HCT116 (cell line): ENCODE results near the gene ANKRD10. TPM values are rescaled to one million over a fixed set of nuclear protein-coding genes. Genes with fewer than 3 reads are reported as not detected.

Source experiments
- ATAC-seq: fragments of 200-7000 bp; cut with Tn5 transposase; 2 replicates; pipeline ENCODE4 v1.9.1; 2020; ENCODE audit warnings: mild to moderate bottlenecking, moderate library complexity
- BruUV-seq: library from RNA; stranded (reverse); fragments of 400-500 nt; replicated peaks from 2 replicates; lab custom pipeline; 2021; lab: Mats Ljungman, UMichigan
- CTCF ChIA-PET: fragments of 300-600 bp; sonication (Branson Sonifier 250); formaldehyde crosslinking; loops from one replicate; lab custom pipeline; 2021; ENCODE audit warnings: antibody characterized with exemption; lab: Charles Lee
- POLR2A ChIA-PET: fragments of 300-600, 350-600 bp; sonication (Branson Sonifier 250); formaldehyde crosslinking; loops from one replicate; lab custom pipeline; 2021; ENCODE audit warnings: antibody characterized with exemption; lab: Charles Lee
- RAD21 ChIA-PET, 2 experiments: fragments of 300-600 bp; sonication (Branson Sonifier 250); formaldehyde crosslinking; loops; one replicate each; lab custom pipeline; 2023; ENCODE audit warnings: low total read pairs in 2 of 2; ENCODE audit not compliant: uncharacterized antibody in 2 of 2, unreplicated experiment in 2 of 2, low non-redundant PET in 1 of 2; lab: Charles Lee
- DNase-seq: peaks from one replicate; pipeline ENCODE4 v3.0.0-alpha.2; 2010; ENCODE audit warnings: low read depth, low spot score
- H2AFZ ChIP-seq: fragments of 200-600 bp; shearing (Covaris generic), sonication (generic); 2 replicates; pipeline ENCODE4 v1.6.1; 2017; ENCODE audit warnings: low read depth, mixed run types, mixed read lengths, antibody characterized with exemption, low read length; ENCODE audit not compliant: poor library complexity, severe bottlenecking
- H3K27ac ChIP-seq: 2 replicates; pipeline ENCODE4 v1.5.1; 2012; ENCODE audit warnings: low read depth, low read length
- H3K27me3 ChIP-seq: fragments of 200-600 bp; sonication (generic); 2 replicates; pipeline ENCODE4 v1.6.1; 2016; ENCODE audit warnings: mixed run types, low read length, mixed read lengths; ENCODE audit not compliant: insufficient read depth
- H3K36me3 ChIP-seq, 2 experiments: fragments of 200-500 bp in 1 of 2; fragments of 200-600 bp in 1 of 2; sonication (Bioruptor generic) in 1 of 2; sonication (generic) in 1 of 2; 2 replicates each; pipeline versions ENCODE4 v1.5.1 to v1.6.1; 2014 to 2016; ENCODE audit warnings: low read length in 2 of 2, inconsistent platforms in 1 of 2, mixed read lengths in 1 of 2, mixed run types in 1 of 2; ENCODE audit not compliant: insufficient read depth in 2 of 2, control insufficient read depth in 1 of 2
- H3K4me1 ChIP-seq, 2 experiments: fragments of 200-600 bp in 1 of 2; sonication (generic) in 1 of 2; 2 replicates each; pipeline versions ENCODE4 v1.5.1 to v1.6.1; 2012 to 2017; ENCODE audit warnings: low read length in 2 of 2, inconsistent platforms in 1 of 2, mild to moderate bottlenecking in 1 of 2, mixed read lengths in 1 of 2, mixed run types in 1 of 2, moderate library complexity in 1 of 2; ENCODE audit not compliant: insufficient read depth in 2 of 2, control insufficient read depth in 1 of 2
- H3K4me2 ChIP-seq: fragments of 200-600 bp; sonication (generic); 2 replicates; pipeline ENCODE4 v1.6.1; 2017; ENCODE audit warnings: mixed run types, low read length, mixed read lengths
- H3K4me3 ChIP-seq, 2 experiments: fragments of 200-600 bp in 1 of 2; sonication (generic) in 1 of 2; replicated peaks in 1 of 2; 2 replicates each; pipeline ENCODE4 v1.5.1; 2011 to 2016; ENCODE audit warnings: low read length in 2 of 2, control low read depth in 1 of 2, low read depth in 1 of 2, mild to moderate bottlenecking in 1 of 2, mixed read lengths in 1 of 2, mixed run types in 1 of 2
- H3K79me2 ChIP-seq: fragments of 200-600 bp; sonication (generic); 2 replicates; pipeline ENCODE4 v1.6.1; 2017; ENCODE audit warnings: mild to moderate bottlenecking, mixed run types, low read length, moderate library complexity, mixed read lengths; ENCODE audit not compliant: insufficient read depth
- H3K9ac ChIP-seq: fragments of 200-600 bp; sonication (generic); 2 replicates; pipeline ENCODE4 v1.6.1; 2016; ENCODE audit warnings: low read length, mixed read lengths
- H3K9me2 ChIP-seq: fragments of 200-600 bp; sonication (generic), shearing (Covaris generic); 2 replicates; pipeline ENCODE4 v1.6.1; 2017; ENCODE audit warnings: mixed run types, mild to moderate bottlenecking, moderate library complexity; ENCODE audit not compliant: insufficient read depth
- H3K9me3 ChIP-seq, 2 experiments: fragments of 200-500 bp in 1 of 2; fragments of 200-600 bp in 1 of 2; sonication (Bioruptor generic) in 1 of 2; sonication (generic) in 1 of 2; 2 replicates each; pipeline ENCODE4 v1.6.1; 2014 to 2017; ENCODE audit warnings: low read length in 2 of 2, mixed read lengths in 2 of 2, inconsistent platforms in 1 of 2, low read depth in 1 of 2, mild to moderate bottlenecking in 1 of 2, mixed run types in 1 of 2, moderate library complexity in 1 of 2; ENCODE audit not compliant: control insufficient read depth in 1 of 2, insufficient read depth in 1 of 2
- H4K20me1 ChIP-seq: fragments of 200-600 bp; sonication (generic), shearing (Covaris generic); 2 replicates; pipeline ENCODE4 v1.6.1; 2017; ENCODE audit warnings: mixed run types, mild to moderate bottlenecking, moderate library complexity; ENCODE audit not compliant: insufficient read depth
- CBX3 ChIP-seq: IDR thresholded peaks from 2 replicates; pipeline ENCODE4 v1.6.1; 2012; ENCODE audit warnings: low read depth
- CEBPB ChIP-seq: IDR thresholded peaks from 2 replicates; pipeline ENCODE4 v1.6.1; 2012; ENCODE audit warnings: low read depth
- EGR1 ChIP-seq: IDR thresholded peaks from 2 replicates; pipeline ENCODE4 v1.6.1; 2012; ENCODE audit warnings: low read depth
- EZH2 ChIP-seq: fragments of 200-600 bp; sonication (generic); IDR thresholded peaks from 2 replicates; pipeline ENCODE4 v1.6.1; 2017; ENCODE audit warnings: antibody characterized with exemption, mixed run types
- FOSL1 ChIP-seq: IDR thresholded peaks from 2 replicates; pipeline ENCODE4 v1.6.1; 2012; ENCODE audit warnings: low read depth
- POLR2A ChIP-seq: IDR thresholded peaks from 2 replicates; pipeline ENCODE4 v1.7.0; 2011; ENCODE audit warnings: borderline replicate concordance; ENCODE audit not compliant: insufficient read depth, insufficient read length; ENCODE audit errors: extremely low read depth
- POLR2AphosphoS5 ChIP-seq: IDR thresholded peaks from 2 replicates; pipeline ENCODE4 v1.6.1; 2011; ENCODE audit warnings: mild to moderate bottlenecking, low read depth, low read length, moderate library complexity
- SIN3A ChIP-seq: IDR thresholded peaks from 2 replicates; pipeline ENCODE4 v1.6.1; 2012; ENCODE audit warnings: low read depth
- SP1 ChIP-seq: IDR thresholded peaks from 2 replicates; pipeline ENCODE4 v1.6.1; 2012; ENCODE audit warnings: low read depth
- ZFX ChIP-seq: fragments of 450-650 bp; IDR thresholded peaks from 2 replicates; pipeline ENCODE4 v1.6.1; 2017
- intact Hi-C: fragments of 100-400 bp; cut with micrococcal nuclease; formaldehyde crosslinking; loops from 2 replicates; pipeline ENCODE4 v1.10.0; 2022
- total RNA-seq: library from RNA; stranded (reverse); gene quantifications from one replicate; pipeline ENCODE4 v1.2.1, GENCODE V29; 2021; ENCODE audit not compliant: unreplicated experiment

Gene ANKRD10
- total RNA-seq, 1 experiment from 2014 or later = 173 TPM

- no peak for DNase-seq
- Histone ChIP-seq H3K4me1 (peaks cover 15 to 31% of the 10 kb centered on the region in 2 experiments), H3K4me2 (no peak overlapping the region), H3K27me3 (no peaks in the 10 kb centered on the region), H3K9me2 (no peaks in the 10 kb centered on the region), H3K27ac (no peak overlapping the region), H2AFZ (no peak overlapping the region), H4K20me1 (no peaks in the 10 kb centered on the region), H3K9ac (no peak overlapping the region), H3K4me3 (no peak overlapping the region), H3K36me3 (no peaks in the 10 kb centered on the region), H3K9me3 (no peaks in the 10 kb centered on the region), H3K79me2 (no peaks in the 10 kb centered on the region)
- no TSS peak for BruUV-seq
- 0 out of 2 replicates have a peak, but pooled peaks have one; percentile 13 for TF ChIP-seq POLR2AphosphoS5
- no peak for TF ChIP-seq SP1
- intact Hi-C loops = no loop called here
- RAD21 ChIA-PET = no interaction called here
- no peak for ATAC-seq
- POLR2A ChIA-PET = no interaction called here
- CTCF ChIA-PET = no interaction called here
Measured at GRCh38 chr13:110866491-110867170, 48.2 kb downstream of the ANKRD10 start.

- no peaks in the 10 kb centered on the region for H3K36me3 ChIP-seq
- BruUV-seq = no TSS peak
- H3K4me3 ChIP-seq = no peak overlapping the region
- RAD21 ChIA-PET = no interaction called here
- TF ChIP-seq CEBPB = no peak
- TF ChIP-seq CBX3 = no peak
- TF ChIP-seq POLR2A = no peak
- TF ChIP-seq ZFX = no peak
- TF ChIP-seq POLR2AphosphoS5 = no peak
- TF ChIP-seq FOSL1 = no peak
- TF ChIP-seq SIN3A = no peak
- no peak for TF ChIP-seq EGR1
- no peak for TF ChIP-seq EZH2
- TF ChIP-seq, all 23 proteins: peak for 0
- Histone ChIP-seq H3K9ac (no peak overlapping the region), H3K4me1 (peaks cover 0 to 2% of the 10 kb centered on the region in 2 experiments; a peak in 2 of 4 replicates), H3K9me2 (no peaks in the 10 kb centered on the region), H3K4me2 (no peak overlapping the region), H3K79me2 (no peaks in the 10 kb centered on the region), H4K20me1 (no peaks in the 10 kb centered on the region), H3K9me3 (no peaks in the 10 kb centered on the region), H3K27ac (no peak overlapping the region), H2AFZ (no peak overlapping the region), H3K27me3 (no peaks in the 10 kb centered on the region)
- POLR2A ChIA-PET = no interaction called here
- DNase-seq = no peak
- intact Hi-C loops = no loop called here
- CTCF ChIA-PET = no interaction called here
- ATAC-seq = no peak
Measured at GRCh38 chr13:110863685-110864084, 51.2 kb downstream of the ANKRD10 start.
